K562 (cell line): ENCODE data around the gene CLSTN1. TPM values are rescaled to one million over a fixed set of nuclear protein-coding genes. Genes with fewer than 3 reads are reported as not detected.
A peak's percentile ranks its signal among the peaks of the same experiment; 100 is the strongest.

Source experiments
- ATAC-seq: fragments of 200-7000 bp; cut with Tn5 transposase; 3 replicates; pipeline ENCODE4 v1.9.1; 2020; ENCODE audit warnings: moderate library complexity
- BruUV-seq: library from RNA; stranded (reverse); fragments of 400-500 nt; replicated peaks from 2 replicates; lab custom pipeline; 2021; lab: Mats Ljungman, UMichigan
- CTCF ChIA-PET: fragments of 300-600 bp; formaldehyde crosslinking; extraction: SDS; loops from one replicate; lab custom pipeline; 2021; ENCODE audit warnings: low intra/inter-chr PET ratio; lab: Yijun Ruan, JAX
- POLR2A ChIA-PET: fragments of 300-600, 350-650 bp; sonication (Branson Sonifier 250); formaldehyde crosslinking; extraction: SDS; loops from one replicate; lab custom pipeline; 2021; ENCODE audit warnings: antibody characterized with exemption, inconsistent platforms; lab: Yijun Ruan, JAX
- DNase-seq, 4 experiments: peaks; one replicate each; pipeline versions ENCODE4 v3.0.0 to v3.0.0-alpha.2; 2011 to 2018; ENCODE audit warnings: low spot score in 3 of 4, mixed read lengths in 3 of 4; ENCODE audit errors: extremely low read depth in 1 of 4
- FAIRE-seq: peaks from 2 replicates; lab custom pipeline; 2011; peaks lifted over from hg19 to GRCh38; lab: Jason Lieb, UNC
- H2AFZ ChIP-seq: 2 replicates; pipeline ENCODE4 v1.6.0; 2011; ENCODE audit warnings: low read depth, low read length, control low read depth, inconsistent platforms
- H3K27ac ChIP-seq: fragments of 200-600 bp; 3 replicates; pipeline ENCODE4 v1.8.0; 2011; ENCODE audit warnings: low read depth, mild to moderate bottlenecking, control low read depth, inconsistent platforms, low read length, moderate library complexity, mixed read lengths; ENCODE audit errors: extremely low read depth
- H3K27me3 ChIP-seq, 2 experiments: fragments of 300-600 bp in 1 of 2; 2 replicates in 1 of 2; 3 replicates in 1 of 2; pipeline versions ENCODE4 v1.6.0 to v1.8.0; 2011; ENCODE audit warnings: inconsistent platforms in 2 of 2, low read length in 2 of 2, mild to moderate bottlenecking in 1 of 2, mixed read lengths in 1 of 2, moderate library complexity in 1 of 2; ENCODE audit not compliant: control insufficient read depth in 2 of 2, insufficient read depth in 2 of 2
- H3K36me3 ChIP-seq: fragments of 300-600 bp; 3 replicates; pipeline ENCODE4 v1.8.0; 2011; ENCODE audit warnings: mild to moderate bottlenecking, low read length, inconsistent platforms; ENCODE audit not compliant: control insufficient read depth, insufficient read depth
- H3K4me1 ChIP-seq, 2 experiments: fragments of 200-600 bp in 1 of 2; replicated peaks in 1 of 2; 2 replicates in 1 of 2; 3 replicates in 1 of 2; pipeline versions ENCODE4 v1.5.1 to v1.8.0; 2011; ENCODE audit warnings: inconsistent platforms in 2 of 2, low read length in 2 of 2, mild to moderate bottlenecking in 1 of 2, mixed read lengths in 1 of 2, moderate library complexity in 1 of 2; ENCODE audit not compliant: control insufficient read depth in 2 of 2, insufficient read depth in 2 of 2
- H3K4me2 ChIP-seq: 2 replicates; pipeline ENCODE4 v1.6.1; 2011; ENCODE audit warnings: low read length, control low read depth, inconsistent platforms, mixed read lengths; ENCODE audit not compliant: insufficient read depth
- H3K4me3 ChIP-seq: fragments of 200-600 bp; sonication (generic), shearing (Covaris generic); 2 replicates; pipeline ENCODE4 v1.5.1; 2016; ENCODE audit warnings: control low read depth, inconsistent platforms
- H3K79me2 ChIP-seq: fragments of 200-600 bp; 3 replicates; pipeline ENCODE4 v1.8.0; 2011; ENCODE audit warnings: low read length, inconsistent platforms; ENCODE audit not compliant: control insufficient read depth, insufficient read depth
- H3K9ac ChIP-seq, 2 experiments: 2 replicates each; pipeline versions ENCODE4 v1.6.0 to v1.6.1; 2011; ENCODE audit warnings: low read depth in 2 of 2, low read length in 2 of 2, control low read depth in 1 of 2, inconsistent platforms in 1 of 2, mild to moderate bottlenecking in 1 of 2, mixed read lengths in 1 of 2; ENCODE audit not compliant: insufficient read depth in 1 of 2
- H3K9me1 ChIP-seq: one replicate; pipeline ENCODE4 v1.6.0; 2011; ENCODE audit warnings: inconsistent platforms, mild to moderate bottlenecking, low read length, moderate library complexity; ENCODE audit not compliant: control insufficient read depth, insufficient read depth
- H3K9me3 ChIP-seq: replicated peaks from 2 replicates; pipeline ENCODE4 v1.5.1; 2011; ENCODE audit warnings: low read depth, low read length, inconsistent platforms; ENCODE audit not compliant: control insufficient read depth, insufficient read depth
- H4K20me1 ChIP-seq: replicated peaks from 2 replicates; pipeline ENCODE4 v1.6.1; 2011; ENCODE audit warnings: low read length, inconsistent platforms, mixed read lengths; ENCODE audit not compliant: control insufficient read depth, insufficient read depth
- CTCF ChIP-seq, 3 experiments: IDR thresholded peaks in 2 of 3; conservative IDR thresholded peaks in 1 of 3; 2 replicates each; pipeline ENCODE4 v1.5.1; 2011 to 2012; ENCODE audit warnings: low read length in 3 of 3, mild to moderate bottlenecking in 3 of 3, control low read depth in 2 of 3, improper control_type of control experiment in 1 of 3, inconsistent platforms in 1 of 3, low read depth in 1 of 3, mixed read lengths in 1 of 3, moderate library complexity in 1 of 3; ENCODE audit not compliant: insufficient read depth in 2 of 3
- MXI1 ChIP-seq: IDR thresholded peaks from 2 replicates; pipeline ENCODE4 v1.6.1; 2011; ENCODE audit warnings: low read depth, mild to moderate bottlenecking, improper control_type of control experiment, low read length
- RAD21 ChIP-seq, 2 experiments: fragments of 250-450 bp in 1 of 2; fragments of 450-650 bp in 1 of 2; sonication (Bioruptor Pico) in 1 of 2; formaldehyde crosslinking in 1 of 2; IDR thresholded peaks in 1 of 2; conservative IDR thresholded peaks in 1 of 2; 2 replicates each; pipeline versions ENCODE4 v1.4.0 to v1.8.0; 2020 to 2022; ENCODE audit warnings: mild to moderate bottlenecking in 2 of 2, moderate library complexity in 1 of 2
- ZNF140 ChIP-seq: fragments of 250-450 bp; sonication (Bioruptor Pico); IDR thresholded peaks from 2 replicates; pipeline ENCODE4 v1.8.0; 2021; ENCODE audit warnings: moderate library complexity, mild to moderate bottlenecking, inconsistent platforms
- WGBS: fragments of 100-300 bp; shearing (Covaris generic); methylation state at CpG from one replicate; pipeline ENCODE4 v1.1.6; 2016; ENCODE audit warnings: low coverage, mixed read lengths; ENCODE audit not compliant: insufficient coverage; ENCODE audit errors: missing lambda C conversion rate; 5-methylcytosine and 5-hydroxymethylcytosine counted together
- in situ Hi-C: fragments of 300-500 bp; cut with MboI; formaldehyde crosslinking; loops from 4 replicates; pipeline ENCODE4 v1.15.0; 2018; ENCODE audit warnings: inconsistent platforms, mixed read lengths
- intact Hi-C: fragments of 100-400 bp; cut with micrococcal nuclease; formaldehyde crosslinking; loops from 2 replicates; pipeline ENCODE4 v1.14.2; 2022
- polyA plus RNA-seq, 8 experiments: library from polyadenylated mRNA; depleted of rRNA in 4 of 8; stranded (reverse) in 5 of 8; unstranded in 3 of 8; fragments of >200 nt; fragmentation: Nextera tagmentation in 2 of 8; fragmentation: Illumina TruSeq in 1 of 8; extraction: Ambion mirVana in 2 of 8; extraction: Trizol in 1 of 8; gene quantifications; 2 replicates each; pipeline versions ENCODE4 v1.2.1 to v1.2.3, GENCODE V29; 2011 to 2014; ENCODE audit warnings: inconsistent platforms in 1 of 8, missing spikeins in 1 of 8
- total RNA-seq, 7 experiments: library from RNA; depleted of rRNA in 6 of 7; stranded (reverse); fragments of >200 nt in 6 of 7; fragmentation: Illumina TruSeq in 2 of 7; extraction: Trizol in 2 of 7; gene quantifications; 2 replicates each; pipeline versions ENCODE4 v1.2.1 to v1.2.3, GENCODE V29; 2011 to 2021; ENCODE audit warnings: low replicate concordance in 1 of 7

CLSTN1 gene
- total and polyA plus RNA-seq, 9 of the 15 experiments (the other 6 are each of a cell fraction or from before 2014, with no cell fraction given), result 1.1 to 32.5 (median 13.3) TPM

- BruUV-seq, result no TSS peak
- TF ChIP-seq ZNF140 (no peak), RAD21 (CRISPR knock-in tag; conservative IDR thresholded peaks at IDR 0.05 in 1 of 2, IDR thresholded peaks at IDR 0.05 in 1 of 2) (0 out of 4 replicates have a peak, but pooled peaks of 1 of the 2 experiments have one; percentile 23), MXI1 (no peak), CTCF (IDR thresholded peaks at IDR 0.05 in 2 of 3, conservative IDR thresholded peaks at IDR 0.05 in 1 of 3; ENCODE audit: insufficient read depth in 2 of 3, low read depth in 1 of 3, low read length in 3 of 3) (peak in 2 of 3 experiments; percentile 4 to 18; a peak in 1 of 6 replicates)
- 0 out of 2 replicates have a peak, but pooled peaks cover 9% of the 10 kb centered on the region for H4K20me1 ChIP-seq
- in situ Hi-C loops, result no loop called here
- H3K4me2 ChIP-seq, result no peak overlapping the region
- H3K4me1 ChIP-seq, result peaks cover 0 to 6% of the 10 kb centered on the region in 2 experiments; a peak in 1 of 5 replicates
- DNase-seq (no peak), FAIRE-seq (no peak), ATAC-seq (no peak)
- H3K4me3 ChIP-seq, result no peak overlapping the region
- H2AFZ ChIP-seq, result no peak overlapping the region
- no peak overlapping the region for H3K9ac ChIP-seq
- H3K9me1 ChIP-seq, result no peaks in the 10 kb centered on the region
- no peaks in the 10 kb centered on the region for H3K9me3 ChIP-seq
- H3K27ac ChIP-seq, result no peak overlapping the region
- 17% methylated on average over 8 of the region's 8 CpGs for WGBS
- H3K27me3 ChIP-seq, result no peaks in the 10 kb centered on the region
- H3K36me3 ChIP-seq, result no peaks in the 10 kb centered on the region
- intact Hi-C loops, result loop anchor here (10.0 kb wide), 1 partner anchor 367 kb away; no protein-coding TSS in a partner anchor
- POLR2A ChIA-PET, result interaction anchor here (0.6 to 3.2 kb wide), 6 partner anchors 8 to 240 kb away, joined by 3 to 17 read pairs (median 3); partner anchors contain the start of genes LZIC and NMNAT1
- CTCF ChIA-PET, result interaction anchor here (0.8 kb wide), 1 partner anchor 14 kb away, joined by 3 read pairs; no protein-coding TSS in a partner anchor
- no peaks in the 10 kb centered on the region for H3K79me2 ChIP-seq
Observed at GRCh38 chr1:9861360-9861759, 37.6 kb upstream of the CLSTN1 start.
